B cell (primary cell): ENCODE data around the gene RANBP10. TPM values are rescaled to one million over a fixed set of nuclear protein-coding genes. Genes with fewer than 3 reads are reported as not detected.
A peak's percentile ranks its signal among the peaks of the same experiment; 100 is the strongest.

Source experiments
- ATAC-seq: fragments of 200-7000 bp; cut with Tn5 transposase; one replicate; pipeline ENCODE4 v1.10.0; 2021; ENCODE audit warnings: low read depth, mild to moderate bottlenecking, moderate number of reproducible peaks, moderate library complexity
- CTCF ChIA-PET: fragments of 350-600 bp; sonication (Branson Sonifier 250); formaldehyde crosslinking; loops from one replicate; lab custom pipeline; 2021; ENCODE audit warnings: antibody characterized with exemption, inconsistent platforms; lab: Charles Lee
- POLR2A ChIA-PET: fragments of 350-600 bp; sonication (Branson Sonifier 250); formaldehyde crosslinking; loops from one replicate; lab custom pipeline; 2021; ENCODE audit warnings: antibody characterized with exemption; lab: Charles Lee
- DNase-seq: peaks from one replicate; pipeline ENCODE4 v3.0.0; 2013
- H2AFZ ChIP-seq: 2 replicates; pipeline ENCODE4 v1.6.1; 2012; ENCODE audit warnings: mild to moderate bottlenecking, low read depth, low read length; ENCODE audit not compliant: insufficient read depth, poor library complexity, severe bottlenecking
- H3K27ac ChIP-seq, 2 donors: 1 replicate in 1 of 2; 2 replicates in 1 of 2; pipeline ENCODE4 v1.5.1; 2012 to 2013; ENCODE audit warnings: low read length in 2 of 2, mild to moderate bottlenecking in 2 of 2, moderate library complexity in 1 of 2
- H3K27me3 ChIP-seq, 4 experiments: fragments of 200-600 bp in 1 of 4; sonication (generic) in 1 of 4; replicated peaks in 1 of 4; 1 replicate in 2 of 4; 2 replicates in 2 of 4; pipeline versions ENCODE4 v1.6.1 to v1.7.0; 2013 to 2016; ENCODE audit warnings: low read length in 3 of 4, mild to moderate bottlenecking in 2 of 4, mixed read lengths in 1 of 4, moderate library complexity in 1 of 4; ENCODE audit not compliant: insufficient read depth in 4 of 4, control insufficient read depth in 3 of 4; ENCODE audit errors: control extremely low read depth in 1 of 4
- H3K36me3 ChIP-seq, 2 experiments: replicated peaks in 1 of 2; 1 replicate in 1 of 2; 2 replicates in 1 of 2; pipeline versions ENCODE4 v1.6.1 to v1.7.1; 2013; ENCODE audit warnings: low read length in 1 of 2; ENCODE audit not compliant: insufficient read depth in 2 of 2, control insufficient read depth in 1 of 2; ENCODE audit errors: control extremely low read depth in 1 of 2, extremely low read depth in 1 of 2
- H3K4me1 ChIP-seq, 2 donors: fragments of 200-600 bp in 1 of 2; sonication (generic) in 1 of 2; 1 replicate in 1 of 2; 2 replicates in 1 of 2; pipeline versions ENCODE4 v1.5.1 to v1.6.1; 2013 to 2017; ENCODE audit warnings: low read length in 2 of 2; ENCODE audit not compliant: control insufficient read depth in 2 of 2, insufficient read depth in 2 of 2
- H3K4me2 ChIP-seq: replicated peaks from 2 replicates; pipeline ENCODE3; 2012; ENCODE audit warnings: mild to moderate bottlenecking, low read depth, low read length; ENCODE audit not compliant: poor library complexity, severe bottlenecking
- H3K4me3 ChIP-seq, 5 experiments: fragments of 200-600 bp in 1 of 5; sonication (generic) in 1 of 5; 1 replicate in 3 of 5; 2 replicates in 2 of 5; pipeline versions ENCODE4 v1.5.1 to v1.7.0; 2011 to 2016; ENCODE audit warnings: low read length in 4 of 5, mild to moderate bottlenecking in 4 of 5, low read depth in 2 of 5, control low read depth in 1 of 5, moderate library complexity in 1 of 5; ENCODE audit not compliant: insufficient read depth in 1 of 5; ENCODE audit errors: control extremely low read depth in 1 of 5, extremely low read depth in 1 of 5
- H3K79me2 ChIP-seq: fragments of 200-600 bp; sonication (generic); one replicate; pipeline ENCODE4 v1.6.0; 2016; ENCODE audit warnings: low read length; ENCODE audit not compliant: control insufficient read depth, insufficient read depth
- H3K9ac ChIP-seq: fragments of 200-600 bp; sonication (generic); 2 replicates; pipeline ENCODE4 v1.6.1; 2017; ENCODE audit warnings: mild to moderate bottlenecking, low read length, moderate library complexity
- H3K9me3 ChIP-seq, 3 donors: one replicate each; pipeline versions ENCODE4 v1.6.1 to v1.7.1; 2013; ENCODE audit warnings: low read length in 2 of 3; ENCODE audit not compliant: control insufficient read depth in 2 of 3, insufficient read depth in 1 of 3; ENCODE audit errors: control extremely low read depth in 1 of 3
- H4K20me1 ChIP-seq: 2 replicates; pipeline ENCODE4 v1.6.0; 2012; ENCODE audit warnings: mild to moderate bottlenecking, low read length; ENCODE audit not compliant: insufficient read depth, control insufficient read depth, poor library complexity, severe bottlenecking
- H3K27ac Mint-ChIP-seq: one replicate; pipeline ENCODE4 v1.8.0; 2021; ENCODE audit warnings: mixed read lengths
- H3K27me3 Mint-ChIP-seq: one replicate; pipeline ENCODE4 v1.8.0; 2021; ENCODE audit warnings: mixed read lengths
- H3K4me1 Mint-ChIP-seq: one replicate; pipeline ENCODE4 v1.8.0; 2021; ENCODE audit warnings: mixed read lengths
- H3K4me3 Mint-ChIP-seq: one replicate; pipeline ENCODE4 v1.8.0; 2021; ENCODE audit warnings: mixed read lengths
- H3K9me3 Mint-ChIP-seq: one replicate; pipeline ENCODE4 v1.8.0; 2022; ENCODE audit warnings: mixed read lengths; ENCODE audit not compliant: insufficient read depth
- CTCF ChIP-seq: fragments of 200-600 bp; IDR thresholded peaks from one replicate; pipeline ENCODE4 v1.8.0; 2022; ENCODE audit warnings: antibody characterized with exemption, mild to moderate bottlenecking
- EZH2 ChIP-seq: IDR thresholded peaks from 2 replicates; pipeline ENCODE4 v1.6.1; 2012; ENCODE audit warnings: borderline replicate concordance, low read depth, mild to moderate bottlenecking, moderate library complexity, low read length; ENCODE audit not compliant: insufficient read depth, poor library complexity, severe bottlenecking
- WGBS: methylation state at CpG from one replicate; pipeline ENCODE4 v1.1.5; 2013; ENCODE audit warnings: missing lambda C conversion rate; ENCODE audit not compliant: insufficient coverage; 5-methylcytosine and 5-hydroxymethylcytosine counted together
- intact Hi-C: fragments of 100-400 bp; cut with micrococcal nuclease; formaldehyde crosslinking; loops from one replicate; pipeline ENCODE4 v1.10.0; 2022
- polyA plus RNA-seq: library from polyadenylated mRNA; depleted of rRNA; stranded (reverse); fragments of >200 nt; gene quantifications from 2 replicates; pipeline ENCODE4 v1.2.3, GENCODE V29; 2012
- total RNA-seq, 2 donors: library from RNA; stranded (reverse); fragments of 120-200 nt in 1 of 2; gene quantifications; 1 replicate in 1 of 2; 2 replicates in 1 of 2; pipeline versions ENCODE4 v1.2.3 to v1.2.4, GENCODE V29; 2013 to 2022

RANBP10 gene
- total and polyA plus RNA-seq, 2 donors (not counting 1 experiment from before 2014, with no cell fraction given): 29.0 to 32.2 TPM

GRCh38 chr16:67846320-67847063 is 40.1 kb upstream of the RANBP10 start, which contains the start of gene NUTF2:
TSS of gene NUTF2 (plus strand) at chr16:67846933. CDS start at chr16:67865131, 18,198 bp downstream.
- POLR2A ChIA-PET: interaction anchor here (0.6 to 2.0 kb wide), 5 partner anchors 40 to 1124 kb away, joined by 3 to 11 read pairs (median 5); partner anchors contain the start of genes PSMB10, RANBP10 and TSNAXIP1
- peaks cover 37 to 52% of the 10 kb centered on the region in 2 donors for H3K4me1 ChIP-seq

More at GRCh38 chr16:67846320-67847063, 40.1 kb upstream of the RANBP10 start, which contains the start of gene NUTF2:
- H3K4me1 Mint-ChIP-seq: peaks cover 50% of the 10 kb centered on the region
- no peak for TF ChIP-seq EZH2
- TF ChIP-seq CTCF: no peak
- intact Hi-C loops: loop anchor here (1.0 to 10.0 kb wide), 10 partner anchors 13 to 1092 kb away; partner anchors contain the start of genes ATP6V0D1, CTCF, DYNC1LI2 and GFOD2
- DNase-seq: peak; percentile 97
- H3K4me2 ChIP-seq: peak within 1 kb of the TSS; percentile 97
- CTCF ChIA-PET: interaction anchor here (0.8 to 3.5 kb wide), 7 partner anchors 27 to 179 kb away, joined by 3 to 12 read pairs (median 4); partner anchors contain the start of gene EDC4
- peak within 1 kb of the TSS; percentile 93 for H2AFZ ChIP-seq
- no peaks in the 10 kb centered on the region for H3K9me3 Mint-ChIP-seq
- H3K27ac Mint-ChIP-seq: peak within 1 kb of the TSS; percentile 93
- WGBS: under 1% methylated on average over 57 of the region's 57 CpGs
- peak within 1 kb of the TSS; percentile 54 to 81 for H3K27ac ChIP-seq
- peak within 1 kb of the TSS; percentile 64 to 92 (median 85) for H3K4me3 ChIP-seq
- no peaks in the 10 kb centered on the region for H3K36me3 ChIP-seq
- peak within 1 kb of the TSS; percentile 92 for H3K4me3 Mint-ChIP-seq
- H3K9ac ChIP-seq: peak within 1 kb of the TSS; percentile 85
- peaks cover 67% of the 10 kb centered on the region for H3K79me2 ChIP-seq
- H4K20me1 ChIP-seq: peaks cover 36% of the 10 kb centered on the region
- H3K27me3 ChIP-seq: no peaks in the 10 kb centered on the region
- H3K9me3 ChIP-seq: peaks cover 0 to 5% (median 0%) of the 10 kb centered on the region in 3 donors
- ATAC-seq: peak; percentile 62
- H3K27me3 Mint-ChIP-seq: no peaks in the 10 kb centered on the region
